ENCODE results near the gene OR4D2. TPM values are rescaled to one million over a fixed set of nuclear protein-coding genes. Genes with fewer than 3 reads are reported as not detected.

The OR4D2 gene
- total RNA-seq, 1 experiment from 2014 or later = not detected

GRCh38 chr17:58181796-58182195 lies 15.0 kb downstream of the OR4D2 start:
- DNase-seq = no peak
- H3K9ac ChIP-seq (ENCODE audit: low read length) = no peak overlapping the region
- H3K4me1 ChIP-seq (ENCODE audit: low read length) = peaks cover 7% of the 10 kb centered on the region
- H4K20me1 ChIP-seq (ENCODE audit: insufficient read depth, low read depth, low read length) = no peaks in the 10 kb centered on the region
- H3K4me2 ChIP-seq (ENCODE audit: low read depth, low read length, poor library complexity, severe bottlenecking) = no peak overlapping the region
- H3K79me2 ChIP-seq (ENCODE audit: low read length) = no peaks in the 10 kb centered on the region
- H3K36me3 ChIP-seq (ENCODE audit: insufficient read depth, low read length) = no peaks in the 10 kb centered on the region
- no peaks in the 10 kb centered on the region for H3K9me2 ChIP-seq (replicated peaks; ENCODE audit: insufficient read depth, low read length)
- no peaks in the 10 kb centered on the region for H3K27me3 ChIP-seq (ENCODE audit: low read length)
- no peaks in the 10 kb centered on the region for H3K9me3 ChIP-seq (ENCODE audit: low read length)
- no peak overlapping the region for H2AFZ ChIP-seq (ENCODE audit: low read length)
- no peak overlapping the region for H3K27ac ChIP-seq (ENCODE audit: low read length)
- H3K4me3 ChIP-seq (ENCODE audit: low read length) = no peak overlapping the region

DNA sequence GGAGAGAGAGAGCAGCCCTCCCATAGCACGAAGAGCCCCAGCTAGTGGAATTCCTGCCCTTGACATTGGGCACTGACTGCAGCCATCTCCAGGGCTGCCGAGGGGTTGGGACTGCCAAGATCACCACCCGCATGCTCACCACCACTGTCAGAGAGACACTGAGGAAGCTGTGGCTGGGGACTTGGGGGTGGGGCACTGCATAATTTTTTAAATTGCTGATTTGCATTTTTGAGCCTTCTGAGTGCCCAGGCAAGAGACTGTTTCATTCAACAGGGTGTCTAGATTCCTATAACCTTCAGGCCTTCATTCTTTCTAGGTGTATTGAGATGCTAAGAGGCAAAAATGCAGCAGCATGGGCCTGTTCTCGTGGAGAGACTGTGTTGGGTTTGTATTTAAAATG lies 16.7 kb downstream of the OR4D2 start:
- Histone ChIP-seq H3K4me3 (ENCODE audit: low read length) (no peak overlapping the region), H3K27ac (ENCODE audit: low read length) (no peak overlapping the region), H3K4me1 (ENCODE audit: low read length) (peaks cover 7% of the 10 kb centered on the region), H2AFZ (ENCODE audit: low read length) (no peak overlapping the region), H3K36me3 (ENCODE audit: insufficient read depth, low read length) (no peaks in the 10 kb centered on the region), H3K9ac (ENCODE audit: low read length) (no peak overlapping the region), H3K9me2 (replicated peaks; ENCODE audit: insufficient read depth, low read length) (no peaks in the 10 kb centered on the region), H3K79me2 (ENCODE audit: low read length) (no peaks in the 10 kb centered on the region), H3K27me3 (ENCODE audit: low read length) (no peaks in the 10 kb centered on the region), H3K4me2 (ENCODE audit: low read depth, low read length, poor library complexity, severe bottlenecking) (no peak overlapping the region), H3K9me3 (ENCODE audit: low read length) (no peaks in the 10 kb centered on the region), H4K20me1 (ENCODE audit: insufficient read depth, low read depth, low read length) (no peaks in the 10 kb centered on the region)
- no peak for DNase-seq

- Histone ChIP-seq H3K27me3 (ENCODE audit: low read length) (no peaks in the 10 kb centered on the region), H4K20me1 (ENCODE audit: insufficient read depth, low read depth, low read length) (no peaks in the 10 kb centered on the region), H3K9ac (ENCODE audit: low read length) (no peak overlapping the region), H3K4me2 (ENCODE audit: low read depth, low read length, poor library complexity, severe bottlenecking) (no peak overlapping the region), H3K4me1 (ENCODE audit: low read length) (peaks cover 7% of the 10 kb centered on the region), H3K9me2 (replicated peaks; ENCODE audit: insufficient read depth, low read length) (no peaks in the 10 kb centered on the region), H3K79me2 (ENCODE audit: low read length) (no peaks in the 10 kb centered on the region), H2AFZ (ENCODE audit: low read length) (no peak overlapping the region), H3K9me3 (ENCODE audit: low read length) (no peaks in the 10 kb centered on the region), H3K4me3 (ENCODE audit: low read length) (no peak overlapping the region), H3K27ac (ENCODE audit: low read length) (no peak overlapping the region), H3K36me3 (ENCODE audit: insufficient read depth, low read length) (no peaks in the 10 kb centered on the region)
- DNase-seq = no peak
Measured at GRCh38 chr17:58184308-58184985, 17.7 kb downstream of the OR4D2 start.

DNA sequence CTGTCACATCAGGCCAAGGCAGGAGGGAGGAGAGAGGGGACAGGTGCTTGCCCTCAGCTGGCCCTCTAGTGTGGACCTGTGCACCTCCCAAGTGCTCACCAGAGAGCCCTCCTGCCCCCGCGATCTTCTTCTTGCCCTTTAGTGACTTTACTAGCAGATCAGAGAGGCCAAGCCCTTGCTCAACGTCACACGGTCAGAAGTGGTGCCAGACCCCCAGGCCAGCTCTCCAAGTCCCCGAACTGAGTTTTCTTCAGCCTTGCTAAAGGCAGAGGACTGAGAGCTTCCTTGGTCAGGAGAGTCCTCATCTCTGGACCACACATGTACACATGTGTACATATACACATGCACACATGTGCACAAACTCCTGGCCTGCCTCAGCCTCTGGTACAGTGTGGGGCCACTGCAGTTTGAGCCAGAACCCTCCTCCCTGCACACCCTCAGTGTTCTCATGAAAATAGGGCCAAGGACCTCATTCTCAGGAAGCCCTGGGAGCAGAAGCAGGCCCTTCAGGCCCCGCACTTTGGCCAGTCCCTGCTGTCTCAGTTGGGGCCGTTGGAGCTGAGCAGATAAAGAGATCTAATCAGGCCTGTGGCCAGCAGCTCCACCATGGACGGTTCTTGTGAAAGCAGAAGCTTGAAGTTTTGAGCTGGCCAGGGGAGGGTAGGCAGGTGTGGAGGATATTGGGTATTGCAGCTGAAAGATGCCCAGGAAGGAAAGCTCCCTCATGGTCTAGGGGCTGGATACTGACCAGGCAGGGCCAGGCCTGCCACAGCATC lies 18.4 kb downstream of the OR4D2 start:
- Histone ChIP-seq H3K79me2 (ENCODE audit: low read length) (no peaks in the 10 kb centered on the region), H3K9ac (ENCODE audit: low read length) (no peak overlapping the region), H3K36me3 (ENCODE audit: insufficient read depth, low read length) (no peaks in the 10 kb centered on the region), H2AFZ (ENCODE audit: low read length) (no peak overlapping the region), H3K4me1 (ENCODE audit: low read length) (peaks cover 7% of the 10 kb centered on the region), H3K9me2 (replicated peaks; ENCODE audit: insufficient read depth, low read length) (no peaks in the 10 kb centered on the region), H3K4me2 (ENCODE audit: low read depth, low read length, poor library complexity, severe bottlenecking) (no peak overlapping the region), H3K9me3 (ENCODE audit: low read length) (no peaks in the 10 kb centered on the region), H3K27me3 (ENCODE audit: low read length) (no peaks in the 10 kb centered on the region), H3K27ac (ENCODE audit: low read length) (no peak overlapping the region), H4K20me1 (ENCODE audit: insufficient read depth, low read depth, low read length) (no peaks in the 10 kb centered on the region), H3K4me3 (ENCODE audit: low read length) (no peak overlapping the region)
- no peak for DNase-seq

GRCh38 chr17:58186591-58186990 lies 19.8 kb downstream of the OR4D2 start:
- Histone ChIP-seq H3K9me3 (ENCODE audit: low read length) (no peaks in the 10 kb centered on the region), H3K4me3 (ENCODE audit: low read length) (no peak overlapping the region), H3K9me2 (replicated peaks; ENCODE audit: insufficient read depth, low read length) (no peaks in the 10 kb centered on the region), H3K27me3 (ENCODE audit: low read length) (no peaks in the 10 kb centered on the region), H3K27ac (ENCODE audit: low read length) (no peak overlapping the region), H3K9ac (ENCODE audit: low read length) (no peak overlapping the region), H3K4me2 (ENCODE audit: low read depth, low read length, poor library complexity, severe bottlenecking) (no peak overlapping the region), H2AFZ (ENCODE audit: low read length) (no peak overlapping the region), H4K20me1 (ENCODE audit: insufficient read depth, low read depth, low read length) (no peaks in the 10 kb centered on the region), H3K4me1 (ENCODE audit: low read length) (no peaks in the 10 kb centered on the region), H3K79me2 (ENCODE audit: low read length) (no peaks in the 10 kb centered on the region), H3K36me3 (ENCODE audit: insufficient read depth, low read length) (no peaks in the 10 kb centered on the region)
- no peak for DNase-seq

DNA sequence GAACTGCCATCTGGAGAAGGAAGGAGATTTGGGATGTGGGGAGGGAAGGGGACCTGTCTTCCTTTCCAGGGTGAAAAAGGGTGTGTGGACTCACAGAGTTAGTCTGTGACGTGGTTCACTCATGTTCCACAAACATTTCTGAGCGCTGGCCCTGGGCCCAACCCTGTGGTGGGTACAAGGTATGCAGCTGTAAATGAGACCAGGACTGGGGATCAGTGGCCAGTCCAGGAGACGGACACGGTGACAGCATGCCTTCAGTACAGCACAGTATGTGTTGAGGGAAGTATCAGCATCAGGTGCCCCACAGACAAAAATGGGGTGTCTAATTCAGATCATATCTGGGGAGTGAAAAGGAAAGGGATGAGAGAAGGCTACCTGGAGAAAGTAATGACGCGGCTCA lies 20.3 kb downstream of the OR4D2 start:
- Histone ChIP-seq H3K79me2 (ENCODE audit: low read length) (no peaks in the 10 kb centered on the region), H3K9ac (ENCODE audit: low read length) (no peak overlapping the region), H3K9me3 (ENCODE audit: low read length) (no peaks in the 10 kb centered on the region), H3K4me1 (ENCODE audit: low read length) (no peaks in the 10 kb centered on the region), H2AFZ (ENCODE audit: low read length) (no peak overlapping the region), H3K36me3 (ENCODE audit: insufficient read depth, low read length) (no peaks in the 10 kb centered on the region), H3K27me3 (ENCODE audit: low read length) (no peaks in the 10 kb centered on the region), H3K4me3 (ENCODE audit: low read length) (no peak overlapping the region), H3K27ac (ENCODE audit: low read length) (no peak overlapping the region), H3K9me2 (replicated peaks; ENCODE audit: insufficient read depth, low read length) (no peaks in the 10 kb centered on the region), H3K4me2 (ENCODE audit: low read depth, low read length, poor library complexity, severe bottlenecking) (no peak overlapping the region), H4K20me1 (ENCODE audit: insufficient read depth, low read depth, low read length) (no peaks in the 10 kb centered on the region)
- no peak for DNase-seq

GRCh38 chr17:58187675-58188074 lies 20.9 kb downstream of the OR4D2 start:
- Histone ChIP-seq H3K4me2 (ENCODE audit: low read depth, low read length, poor library complexity, severe bottlenecking) (no peak overlapping the region), H4K20me1 (ENCODE audit: insufficient read depth, low read depth, low read length) (no peaks in the 10 kb centered on the region), H3K36me3 (ENCODE audit: insufficient read depth, low read length) (no peaks in the 10 kb centered on the region), H3K9me3 (ENCODE audit: low read length) (no peaks in the 10 kb centered on the region), H3K9me2 (replicated peaks; ENCODE audit: insufficient read depth, low read length) (no peaks in the 10 kb centered on the region), H3K27me3 (ENCODE audit: low read length) (no peaks in the 10 kb centered on the region), H3K4me1 (ENCODE audit: low read length) (no peaks in the 10 kb centered on the region), H3K79me2 (ENCODE audit: low read length) (no peaks in the 10 kb centered on the region), H3K9ac (ENCODE audit: low read length) (no peak overlapping the region), H3K27ac (ENCODE audit: low read length) (no peak overlapping the region), H2AFZ (ENCODE audit: low read length) (no peak overlapping the region), H3K4me3 (ENCODE audit: low read length) (no peak overlapping the region)
- no peak for DNase-seq

- Histone ChIP-seq H3K9me2 (replicated peaks; ENCODE audit: insufficient read depth, low read length) (no peaks in the 10 kb centered on the region), H3K79me2 (ENCODE audit: low read length) (no peaks in the 10 kb centered on the region), H3K36me3 (ENCODE audit: insufficient read depth, low read length) (no peaks in the 10 kb centered on the region), H3K4me1 (ENCODE audit: low read length) (no peaks in the 10 kb centered on the region), H3K27me3 (ENCODE audit: low read length) (no peaks in the 10 kb centered on the region), H3K9me3 (ENCODE audit: low read length) (no peaks in the 10 kb centered on the region), H3K4me2 (ENCODE audit: low read depth, low read length, poor library complexity, severe bottlenecking) (no peak overlapping the region), H3K4me3 (ENCODE audit: low read length) (no peak overlapping the region), H3K27ac (ENCODE audit: low read length) (no peak overlapping the region), H4K20me1 (ENCODE audit: insufficient read depth, low read depth, low read length) (no peaks in the 10 kb centered on the region), H2AFZ (ENCODE audit: low read length) (no peak overlapping the region), H3K9ac (ENCODE audit: low read length) (no peak overlapping the region)
- DNase-seq = no peak
Measured at GRCh38 chr17:58189436-58190146, 22.8 kb downstream of the OR4D2 start.
